ENCODE measurements around the gene NPAS3. TPM values are rescaled to one million over a fixed set of nuclear protein-coding genes. Genes with fewer than 3 reads are reported as not detected.

The NPAS3 gene
- total RNA-seq, 1 experiment from 2014 or later: 0.36 TPM

GRCh38 chr14:33042591-33042990, 103.9 kb downstream of the NPAS3 start:
- Histone ChIP-seq H4K20me1 (ENCODE audit: low read length) (no peaks in the 10 kb centered on the region), H3K79me2 (ENCODE audit: low read length) (no peaks in the 10 kb centered on the region), H3K36me3 (ENCODE audit: low read depth, low read length) (peaks cover 8% of the 10 kb centered on the region; the same call in 1 of the 2 replicates), H3K4me3 (ENCODE audit: low read length) (no peak overlapping the region), H3K4me2 (ENCODE audit: low read length) (no peak overlapping the region), H3K9ac (ENCODE audit: low read length) (no peak overlapping the region), H3K4me1 (ENCODE audit: insufficient read depth, low read length) (no peaks in the 10 kb centered on the region), H3F3A (ENCODE audit: low read length, unreplicated experiment) (no peaks in the 10 kb centered on the region), H3K9me3 (ENCODE audit: low read length) (peaks cover 8% of the 10 kb centered on the region; the same call in 1 of the 2 replicates), H2AFZ (ENCODE audit: low read length) (no peak overlapping the region), H3K27ac (ENCODE audit: low read length) (no peak overlapping the region), H3K27me3 (ENCODE audit: low read length) (no peaks in the 10 kb centered on the region), H3K9me2 (replicated peaks; ENCODE audit: low read length) (no peaks in the 10 kb centered on the region)
- TF ChIP-seq EZH2 (IDR thresholded peaks at IDR 0.05; ENCODE audit: low read length, unreplicated experiment) (no peak), EZH2phosphoT487 (IDR thresholded peaks at IDR 0.05; ENCODE audit: borderline replicate concordance, low read length) (no peak)
- TF ChIP-seq, protein P1, sequence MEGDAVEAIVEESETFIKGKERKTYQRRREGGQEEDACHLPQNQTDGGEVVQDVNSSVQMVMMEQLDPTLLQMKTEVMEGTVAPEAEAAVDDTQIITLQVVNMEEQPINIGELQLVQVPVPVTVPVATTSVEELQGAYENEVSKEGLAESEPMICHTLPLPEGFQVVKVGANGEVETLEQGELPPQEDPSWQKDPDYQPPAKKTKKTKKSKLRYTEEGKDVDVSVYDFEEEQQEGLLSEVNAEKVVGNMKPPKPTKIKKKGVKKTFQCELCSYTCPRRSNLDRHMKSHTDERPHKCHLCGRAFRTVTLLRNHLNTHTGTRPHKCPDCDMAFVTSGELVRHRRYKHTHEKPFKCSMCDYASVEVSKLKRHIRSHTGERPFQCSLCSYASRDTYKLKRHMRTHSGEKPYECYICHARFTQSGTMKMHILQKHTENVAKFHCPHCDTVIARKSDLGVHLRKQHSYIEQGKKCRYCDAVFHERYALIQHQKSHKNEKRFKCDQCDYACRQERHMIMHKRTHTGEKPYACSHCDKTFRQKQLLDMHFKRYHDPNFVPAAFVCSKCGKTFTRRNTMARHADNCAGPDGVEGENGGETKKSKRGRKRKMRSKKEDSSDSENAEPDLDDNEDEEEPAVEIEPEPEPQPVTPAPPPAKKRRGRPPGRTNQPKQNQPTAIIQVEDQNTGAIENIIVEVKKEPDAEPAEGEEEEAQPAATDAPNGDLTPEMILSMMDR (conservative IDR thresholded peaks at IDR 0.05; ENCODE audit: low read depth, low read length): no peak
- ChIA-PET CTCF (no interaction called here), POLR2A (ENCODE audit: unreplicated experiment) (no interaction called here)
- DNase-seq (no peak), ATAC-seq (no peak)
- no TSS peak for BruUV-seq (replicated peaks)
- intact Hi-C loops (cut with micrococcal nuclease): no loop called here

GRCh38 chr14:33045760-33046159, 107.1 kb downstream of the NPAS3 start:
- ATAC-seq: no peak
- Histone ChIP-seq H3K79me2 (ENCODE audit: low read length) (no peaks in the 10 kb centered on the region), H2AFZ (ENCODE audit: low read length) (no peak overlapping the region), H3K4me2 (ENCODE audit: low read length) (no peak overlapping the region), H3K4me1 (ENCODE audit: insufficient read depth, low read length) (no peaks in the 10 kb centered on the region), H3K4me3 (ENCODE audit: low read length) (no peak overlapping the region), H3K9ac (ENCODE audit: low read length) (no peak overlapping the region), H3K9me2 (replicated peaks; ENCODE audit: low read length) (no peaks in the 10 kb centered on the region), H4K20me1 (ENCODE audit: low read length) (no peaks in the 10 kb centered on the region), H3K27me3 (ENCODE audit: low read length) (no peaks in the 10 kb centered on the region), H3K9me3 (ENCODE audit: low read length) (peaks cover 8% of the 10 kb centered on the region; the same call in 1 of the 2 replicates), H3K36me3 (ENCODE audit: low read depth, low read length) (peaks cover 8% of the 10 kb centered on the region; the same call in 1 of the 2 replicates), H3F3A (ENCODE audit: low read length, unreplicated experiment) (no peaks in the 10 kb centered on the region), H3K27ac (ENCODE audit: low read length) (no peak overlapping the region)
- TF ChIP-seq EZH2 (IDR thresholded peaks at IDR 0.05; ENCODE audit: low read length, unreplicated experiment) (no peak), EZH2phosphoT487 (IDR thresholded peaks at IDR 0.05; ENCODE audit: borderline replicate concordance, low read length) (no peak)
- TF ChIP-seq, protein P1 (conservative IDR thresholded peaks at IDR 0.05; ENCODE audit: low read depth, low read length): no peak
- intact Hi-C loops (cut with micrococcal nuclease): no loop called here
- no peak for DNase-seq
- BruUV-seq (replicated peaks): no TSS peak
- POLR2A ChIA-PET (ENCODE audit: unreplicated experiment): no interaction called here
- CTCF ChIA-PET: no interaction called here

DNA sequence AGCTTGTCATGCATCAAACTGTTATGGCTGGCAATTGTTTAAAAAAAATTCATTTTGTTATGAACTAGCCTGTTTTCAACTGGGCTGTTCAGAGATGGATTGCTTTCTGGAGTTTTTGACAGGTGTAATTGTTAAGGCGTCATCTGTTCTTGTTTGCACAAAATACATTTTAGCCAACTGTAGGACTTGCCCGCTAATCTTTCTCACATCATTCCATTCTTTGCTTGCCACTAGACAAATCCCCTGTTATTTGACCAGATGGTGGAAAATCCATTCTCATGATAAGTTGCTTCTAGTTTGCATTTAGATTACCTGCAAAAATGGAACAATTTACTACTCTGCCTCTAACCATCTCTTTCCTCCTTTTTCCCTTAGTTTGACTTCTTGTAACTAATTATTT, 114.3 kb downstream of the NPAS3 start:
- POLR2A ChIA-PET (ENCODE audit: unreplicated experiment): no interaction called here

More for the DNA sequence above, 114.3 kb downstream of the NPAS3 start:
- Histone ChIP-seq H2AFZ (ENCODE audit: low read length) (no peak overlapping the region), H3K9ac (ENCODE audit: low read length) (no peak overlapping the region), H3K9me2 (replicated peaks; ENCODE audit: low read length) (no peaks in the 10 kb centered on the region), H3K27ac (ENCODE audit: low read length) (no peak overlapping the region), H4K20me1 (ENCODE audit: low read length) (no peaks in the 10 kb centered on the region), H3K4me1 (ENCODE audit: insufficient read depth, low read length) (peaks cover 6% of the 10 kb centered on the region; the same call in 1 of the 2 replicates), H3F3A (ENCODE audit: low read length, unreplicated experiment) (no peaks in the 10 kb centered on the region), H3K27me3 (ENCODE audit: low read length) (peaks cover 7% of the 10 kb centered on the region; the same call in 1 of the 2 replicates), H3K79me2 (ENCODE audit: low read length) (no peaks in the 10 kb centered on the region), H3K36me3 (ENCODE audit: low read depth, low read length) (no peaks in the 10 kb centered on the region), H3K9me3 (ENCODE audit: low read length) (no peaks in the 10 kb centered on the region), H3K4me3 (ENCODE audit: low read length) (no peak overlapping the region), H3K4me2 (ENCODE audit: low read length) (no peak overlapping the region)
- CTCF ChIA-PET: no interaction called here
- intact Hi-C loops (cut with micrococcal nuclease): no loop called here
- TF ChIP-seq EZH2 (IDR thresholded peaks at IDR 0.05; ENCODE audit: low read length, unreplicated experiment) (no peak), EZH2phosphoT487 (IDR thresholded peaks at IDR 0.05; ENCODE audit: borderline replicate concordance, low read length) (no peak)
- TF ChIP-seq, protein P1 (conservative IDR thresholded peaks at IDR 0.05; ENCODE audit: low read depth, low read length): no peak
- ATAC-seq (no peak), DNase-seq (no peak)
- BruUV-seq (replicated peaks): no TSS peak

Measured in PC-3 (cell line).